ENCODE measurements around the gene NRF1. TPM values are rescaled to one million over a fixed set of nuclear protein-coding genes. Genes with fewer than 3 reads are reported as not detected.
"Not testable (repeated sequence)": the region's sequence is repeated elsewhere in the genome, so short reads cannot be mapped to it uniquely, and the experiment has no call there.

NRF1 gene
- total RNA-seq, 1 donor from 2014 or later: 3.1 TPM

- Histone ChIP-seq H3K36me3 (no peaks in the 10 kb centered on the region), H3K9me3 (peaks cover 22 to 23% of the 10 kb centered on the region in 2 donors), H3K4me3 (no peak overlapping the region), H3K4me1 (no peaks in the 10 kb centered on the region), H3K27ac (no peak overlapping the region), H3K27me3 (no peaks in the 10 kb centered on the region)
- DNase-seq (ENCODE audit: low spot score in 2 of 2): no peak
- intact Hi-C loops (cut with DNase I): no loop called here
- TF ChIP-seq CTCF (IDR thresholded peaks at IDR 0.05): no peak
Observed at GRCh38 chr7:129588268-129588667, 23.3 kb upstream of the NRF1 start.

DNA sequence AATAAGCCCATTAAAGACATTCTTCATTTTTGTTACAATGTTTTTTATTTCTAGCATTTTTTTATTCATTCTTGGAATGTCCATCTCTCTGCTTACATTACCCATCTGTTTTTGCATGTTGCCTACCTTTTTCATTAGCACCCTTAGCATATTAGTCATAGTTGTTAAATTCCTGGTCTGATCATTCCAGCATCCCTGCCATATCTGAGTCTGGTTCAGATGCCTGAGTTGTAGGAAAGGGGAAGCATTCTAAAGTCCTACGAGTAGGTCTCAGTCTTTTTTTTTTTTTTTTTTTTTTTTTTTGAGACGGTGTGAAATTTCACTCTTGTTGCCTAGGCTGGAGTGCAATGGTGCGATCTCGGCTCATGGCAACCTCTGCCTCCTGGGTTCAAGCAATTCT is 19.7 kb upstream of the NRF1 start:
- no peaks in the 10 kb centered on the region for H3K36me3 ChIP-seq
- intact Hi-C loops (cut with DNase I): no loop called here
- no peak for TF ChIP-seq CTCF (IDR thresholded peaks at IDR 0.05)

GRCh38 chr7:129596386-129596785 is 15.1 kb upstream of the NRF1 start:
- H3K27me3 ChIP-seq; H3K4me3 ChIP-seq; intact Hi-C loops (cut with DNase I); H3K27ac ChIP-seq; DNase-seq (ENCODE audit: low spot score in 2 of 2); H3K36me3 ChIP-seq; H3K9me3 ChIP-seq; H3K4me1 ChIP-seq: not testable (repeated sequence)

More for the DNA sequence above, 19.7 kb upstream of the NRF1 start:
- Histone ChIP-seq H3K27me3 (no peaks in the 10 kb centered on the region), H3K9me3 (peaks cover 4 to 9% of the 10 kb centered on the region in 2 donors), H3K27ac (no peak overlapping the region), H3K4me1 (no peaks in the 10 kb centered on the region), H3K4me3 (no peak overlapping the region)
- DNase-seq (ENCODE audit: low spot score in 2 of 2): no peak

- Histone ChIP-seq H3K27me3 (no peaks in the 10 kb centered on the region), H3K9me3 (no peaks in the 10 kb centered on the region), H3K36me3 (no peaks in the 10 kb centered on the region), H3K4me3 (no peak overlapping the region), H3K4me1 (no peaks in the 10 kb centered on the region), H3K27ac (no peak overlapping the region)
- no peak for DNase-seq (ENCODE audit: low spot score in 2 of 2)
- no peak for TF ChIP-seq CTCF (IDR thresholded peaks at IDR 0.05)
- intact Hi-C loops (cut with DNase I): no loop called here
Observed at GRCh38 chr7:129597672-129598071, 13.8 kb upstream of the NRF1 start.

GRCh38 chr7:129599174-129599573 is 12.3 kb upstream of the NRF1 start:
- no peak for DNase-seq (ENCODE audit: low spot score in 2 of 2)
- no peaks in the 10 kb centered on the region for H3K4me1 ChIP-seq
- no peaks in the 10 kb centered on the region for H3K36me3 ChIP-seq
- H3K27me3 ChIP-seq: no peaks in the 10 kb centered on the region
- H3K9me3 ChIP-seq: no peaks in the 10 kb centered on the region
- no peak for TF ChIP-seq CTCF (IDR thresholded peaks at IDR 0.05)
- intact Hi-C loops (cut with DNase I): no loop called here
- H3K4me3 ChIP-seq: no peak overlapping the region
- H3K27ac ChIP-seq: no peak overlapping the region

GRCh38 chr7:129603594-129603993 is 7.9 kb upstream of the NRF1 start:
- DNase-seq (ENCODE audit: low spot score in 2 of 2); H3K9me3 ChIP-seq; H3K27me3 ChIP-seq; H3K4me3 ChIP-seq; H3K27ac ChIP-seq; intact Hi-C loops (cut with DNase I); H3K36me3 ChIP-seq; H3K4me1 ChIP-seq: not testable (repeated sequence)

DNA sequence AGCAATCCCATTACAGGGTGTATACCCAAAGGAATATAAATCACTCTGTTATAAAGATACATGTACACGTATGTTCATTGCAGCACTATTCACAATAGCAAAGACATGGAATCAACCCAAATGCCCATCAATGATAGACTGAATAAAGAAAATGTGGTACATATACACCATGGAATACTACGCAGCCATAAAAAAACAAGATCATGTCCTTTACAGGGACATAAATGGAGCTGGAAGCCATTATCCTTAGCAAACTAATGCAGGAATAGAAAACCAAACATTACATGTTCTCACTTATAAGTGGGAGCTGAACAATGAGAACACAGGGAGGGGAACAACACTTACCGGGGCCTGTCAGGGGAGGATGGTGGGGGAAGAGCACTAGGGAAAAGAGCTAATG is 7.5 kb upstream of the NRF1 start:
- H3K4me1 ChIP-seq; H3K27me3 ChIP-seq; H3K27ac ChIP-seq; intact Hi-C loops (cut with DNase I); H3K4me3 ChIP-seq; H3K36me3 ChIP-seq; DNase-seq (ENCODE audit: low spot score in 2 of 2); H3K9me3 ChIP-seq: not testable (repeated sequence)
